Activated T-helper 2 cell treated with anti-CD3 and anti-CD28 coated beads, Interferon-gamma antibody, Interleukin-2, Interleukin-4, amounts not matched to agents 10 μg/mL and 5 μg/mL and 100 μg/mL, durations not matched to agents 14 hours and 24 hours and 36 hours (primary cell): Measurements from ENCODE around the gene VPS33A. TPM values are rescaled to one million over a fixed set of nuclear protein-coding genes. Genes with fewer than 3 reads are reported as not detected.
"Not testable (repeated sequence)": the region's sequence is repeated elsewhere in the genome, so short reads cannot be mapped to it uniquely, and the experiment has no call there.

Experiments
- DNase-seq: peaks from one replicate; pipeline ENCODE4 v3.0.0; 2021; ENCODE audit warnings: low spot score
- H3K27ac Mint-ChIP-seq: one replicate; pipeline ENCODE4 v1.8.0; 2021; ENCODE audit warnings: mixed read lengths
- H3K27me3 Mint-ChIP-seq: one replicate; pipeline ENCODE4 v1.8.0; 2021; ENCODE audit warnings: low read depth, mixed read lengths
- H3K36me3 Mint-ChIP-seq: one replicate; pipeline ENCODE4 v1.8.0; 2021; ENCODE audit warnings: low read depth, mixed read lengths
- H3K4me1 Mint-ChIP-seq: one replicate; pipeline ENCODE4 v1.8.0; 2021; ENCODE audit warnings: low read depth, mixed read lengths
- H3K4me3 Mint-ChIP-seq: one replicate; pipeline ENCODE4 v1.8.0; 2021; ENCODE audit warnings: low read depth, mild to moderate bottlenecking, moderate library complexity, mixed read lengths
- H3K9me3 Mint-ChIP-seq: one replicate; pipeline ENCODE4 v1.8.0; 2021; ENCODE audit warnings: mixed read lengths
- intact Hi-C: fragments of 100-400 bp; cut with micrococcal nuclease; formaldehyde crosslinking; loops from one replicate; pipeline ENCODE4 v1.15.1; 2023
- total RNA-seq: library from RNA; stranded (reverse); gene quantifications from 2 replicates; pipeline ENCODE4 v1.2.3, GENCODE V29; 2022

VPS33A gene
- total RNA-seq, 1 donor from 2014 or later = 26.8 TPM

DNA sequence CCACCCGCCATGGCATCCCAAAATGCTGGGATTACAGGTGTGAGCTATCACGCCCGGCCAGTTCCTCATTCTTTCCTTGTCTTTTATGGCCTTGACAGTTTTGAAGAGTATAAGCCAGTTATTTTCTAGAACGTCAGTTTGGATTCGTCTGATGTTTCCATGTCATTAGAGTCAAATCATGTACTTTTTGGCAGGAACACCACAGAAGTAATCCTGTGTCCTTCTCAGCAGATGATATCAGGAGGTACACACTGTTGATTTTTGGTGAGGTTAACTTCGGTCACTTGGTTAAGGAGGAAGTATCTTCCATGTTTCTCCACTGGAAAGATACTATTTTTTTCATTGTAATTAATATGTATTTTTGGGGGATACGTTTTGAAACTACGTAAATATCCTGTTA is 25.1 kb upstream of the VPS33A start:
- DNase-seq = no peak
- Mint-ChIP-seq H3K9me3 (no peaks in the 10 kb centered on the region), H3K36me3 (peaks cover 22% of the 10 kb centered on the region), H3K4me1 (peaks cover 14% of the 10 kb centered on the region), H3K4me3 (no peak overlapping the region), H3K27ac (no peak overlapping the region), H3K27me3 (no peaks in the 10 kb centered on the region)
- intact Hi-C loops = no loop called here

- intact Hi-C loops = no loop called here
- Mint-ChIP-seq H3K4me1 (peaks cover 8% of the 10 kb centered on the region), H3K4me3 (no peak overlapping the region), H3K36me3 (peaks cover 13% of the 10 kb centered on the region), H3K27me3 (no peaks in the 10 kb centered on the region), H3K27ac (no peak overlapping the region), H3K9me3 (no peaks in the 10 kb centered on the region)
- DNase-seq = no peak
These were observed 17.4 kb upstream of the VPS33A start for GRCh38 chr12:122283680-122284079.

DNA sequence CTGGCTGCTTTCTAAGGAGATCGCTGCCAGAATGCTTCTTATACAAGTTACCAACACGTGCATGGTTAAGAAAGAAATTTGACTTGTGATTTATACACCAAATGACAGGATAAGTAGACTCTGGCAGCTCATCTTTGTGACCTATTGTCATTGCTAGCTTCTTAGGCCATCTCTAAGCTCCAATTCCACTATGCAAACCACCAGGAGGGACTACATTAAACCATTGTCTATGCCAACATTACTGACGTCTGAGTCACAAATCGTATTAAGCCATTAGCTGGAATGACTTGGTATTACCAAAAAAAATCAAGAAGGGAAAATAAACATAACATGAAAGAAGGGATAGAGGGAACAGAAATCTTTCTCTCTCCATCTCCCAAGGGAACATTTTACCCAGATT is 15.8 kb upstream of the VPS33A start:
- intact Hi-C loops = no loop called here
- H3K4me3 Mint-ChIP-seq = no peak overlapping the region
- no peaks in the 10 kb centered on the region for H3K9me3 Mint-ChIP-seq
- no peaks in the 10 kb centered on the region for H3K27me3 Mint-ChIP-seq
- H3K36me3 Mint-ChIP-seq = peaks cover 14% of the 10 kb centered on the region
- H3K27ac Mint-ChIP-seq = no peak overlapping the region
- H3K4me1 Mint-ChIP-seq = no peaks in the 10 kb centered on the region
- DNase-seq = no peak

DNA sequence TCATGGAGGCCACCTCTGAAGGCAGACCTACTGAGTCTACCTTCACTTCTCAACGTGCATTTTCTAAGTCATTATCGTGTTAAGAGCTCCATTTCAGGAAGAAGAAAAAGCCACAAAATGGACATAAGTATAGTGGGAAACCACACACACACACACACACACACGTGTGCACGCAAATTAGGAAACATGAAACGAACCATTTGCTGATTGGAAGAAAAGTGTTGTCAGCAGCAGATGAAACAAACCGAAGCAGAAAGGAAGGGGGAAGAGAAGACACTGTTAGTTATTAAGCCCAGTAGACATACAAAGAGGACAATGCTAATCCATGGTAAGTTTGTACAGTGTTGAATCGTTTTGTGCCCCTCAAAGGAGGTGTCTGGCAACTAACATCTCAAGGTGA is 9.9 kb upstream of the VPS33A start:
- Mint-ChIP-seq H3K36me3 (peaks cover 20% of the 10 kb centered on the region), H3K27me3 (no peaks in the 10 kb centered on the region), H3K4me3 (no peak overlapping the region), H3K4me1 (no peaks in the 10 kb centered on the region), H3K9me3 (no peaks in the 10 kb centered on the region), H3K27ac (no peak overlapping the region)
- no peak for DNase-seq
- intact Hi-C loops = no loop called here

DNA sequence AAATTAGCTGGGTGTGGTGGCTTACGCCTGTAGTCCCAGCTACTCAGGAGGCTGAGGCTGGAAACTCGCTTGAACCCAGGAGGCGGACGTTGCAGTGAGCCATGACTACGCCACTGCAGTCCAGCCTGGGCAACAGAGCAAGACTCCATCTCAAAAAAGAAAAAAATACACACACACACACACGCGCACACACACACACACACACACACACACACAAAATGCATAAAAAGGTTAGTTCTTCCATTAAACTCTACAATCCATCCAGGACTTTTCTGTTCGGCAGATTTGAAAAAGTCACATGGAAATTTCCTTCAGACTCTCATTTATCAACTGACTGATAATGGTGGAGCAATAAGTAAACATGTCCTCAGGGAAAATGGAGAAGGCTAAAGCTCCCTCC is 9.2 kb upstream of the VPS33A start:
- no peak overlapping the region for H3K27ac Mint-ChIP-seq
- H3K4me1 Mint-ChIP-seq = no peaks in the 10 kb centered on the region
- H3K27me3 Mint-ChIP-seq = no peaks in the 10 kb centered on the region
- intact Hi-C loops = no loop called here
- no peaks in the 10 kb centered on the region for H3K9me3 Mint-ChIP-seq
- H3K4me3 Mint-ChIP-seq = no peak overlapping the region
- DNase-seq = no peak
- peaks cover 20% of the 10 kb centered on the region for H3K36me3 Mint-ChIP-seq

GRCh38 chr12:122265886-122266229 is 436 bp downstream of the VPS33A start:
- peaks cover 7% of the 10 kb centered on the region for H3K4me1 Mint-ChIP-seq
- H3K27ac Mint-ChIP-seq = peak overlapping the region; percentile 99
- H3K4me3 Mint-ChIP-seq = peak overlapping the region; percentile 96
- no peaks in the 10 kb centered on the region for H3K9me3 Mint-ChIP-seq
- intact Hi-C loops = loop anchor here (1.0 to 2.0 kb wide), 4 partner anchors 21 to 261 kb away; partner anchors contain the start of genes DIABLO, KNTC1 and RSRC2
- H3K36me3 Mint-ChIP-seq = peaks cover 22% of the 10 kb centered on the region
- DNase-seq = no peak
- H3K27me3 Mint-ChIP-seq = no peaks in the 10 kb centered on the region

DNA sequence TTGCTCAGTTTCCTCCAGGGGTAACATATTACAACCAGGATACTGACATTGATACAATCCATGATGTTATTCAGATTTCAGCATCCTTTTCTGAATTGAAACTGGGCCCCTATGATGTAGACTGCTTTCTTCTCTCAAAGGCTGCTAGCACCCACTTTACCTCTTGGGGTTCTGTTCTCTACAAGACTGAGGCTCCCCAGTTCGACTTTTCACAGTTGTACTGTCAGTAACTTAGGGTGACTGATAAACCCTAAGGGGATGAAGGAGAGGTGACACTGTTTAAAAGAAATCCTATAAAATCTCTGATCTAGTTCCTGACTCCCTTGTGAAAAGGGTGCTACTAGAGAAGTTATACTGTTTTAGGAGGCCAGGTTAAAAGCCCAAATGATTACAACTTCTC is 818 bp downstream of the VPS33A start:
- Mint-ChIP-seq H3K27me3 (no peaks in the 10 kb centered on the region), H3K36me3 (peaks cover 24% of the 10 kb centered on the region), H3K4me3 (peak overlapping the region; percentile 96), H3K4me1 (peaks cover 7% of the 10 kb centered on the region), H3K27ac (peak overlapping the region; percentile 99), H3K9me3 (no peaks in the 10 kb centered on the region)
- intact Hi-C loops = no loop called here
- no peak for DNase-seq

- H3K9me3 Mint-ChIP-seq, DNase-seq, H3K27me3 Mint-ChIP-seq, H3K4me3 Mint-ChIP-seq, intact Hi-C loops, H3K27ac Mint-ChIP-seq, H3K4me1 Mint-ChIP-seq: not testable (repeated sequence)
- H3K36me3 Mint-ChIP-seq = peaks cover 51% of the 10 kb centered on the region
These were observed 5.6 kb downstream of the VPS33A start for GRCh38 chr12:122260735-122261134.

- intact Hi-C loops, DNase-seq, H3K4me3 Mint-ChIP-seq, H3K27me3 Mint-ChIP-seq, H3K9me3 Mint-ChIP-seq, H3K27ac Mint-ChIP-seq, H3K4me1 Mint-ChIP-seq: not testable (repeated sequence)
- peaks cover 51% of the 10 kb centered on the region for H3K36me3 Mint-ChIP-seq
These were observed 7.4 kb downstream of the VPS33A start for GRCh38 chr12:122258939-122259338.

GRCh38 chr12:122258462-122258861 is 7.8 kb downstream of the VPS33A start:
- H3K27ac Mint-ChIP-seq, H3K27me3 Mint-ChIP-seq, H3K4me3 Mint-ChIP-seq, H3K4me1 Mint-ChIP-seq, DNase-seq, intact Hi-C loops, H3K9me3 Mint-ChIP-seq: not testable (repeated sequence)
- H3K36me3 Mint-ChIP-seq = peaks cover 47% of the 10 kb centered on the region

GRCh38 chr12:122250536-122250935 is 15.8 kb downstream of the VPS33A start:
- no peak overlapping the region for H3K4me3 Mint-ChIP-seq
- H3K27me3 Mint-ChIP-seq = no peaks in the 10 kb centered on the region
- intact Hi-C loops = no loop called here
- no peak for DNase-seq
- no peak overlapping the region for H3K27ac Mint-ChIP-seq
- H3K36me3 Mint-ChIP-seq = peaks cover 18% of the 10 kb centered on the region
- H3K9me3 Mint-ChIP-seq = no peaks in the 10 kb centered on the region
- H3K4me1 Mint-ChIP-seq = peaks cover 5% of the 10 kb centered on the region

DNA sequence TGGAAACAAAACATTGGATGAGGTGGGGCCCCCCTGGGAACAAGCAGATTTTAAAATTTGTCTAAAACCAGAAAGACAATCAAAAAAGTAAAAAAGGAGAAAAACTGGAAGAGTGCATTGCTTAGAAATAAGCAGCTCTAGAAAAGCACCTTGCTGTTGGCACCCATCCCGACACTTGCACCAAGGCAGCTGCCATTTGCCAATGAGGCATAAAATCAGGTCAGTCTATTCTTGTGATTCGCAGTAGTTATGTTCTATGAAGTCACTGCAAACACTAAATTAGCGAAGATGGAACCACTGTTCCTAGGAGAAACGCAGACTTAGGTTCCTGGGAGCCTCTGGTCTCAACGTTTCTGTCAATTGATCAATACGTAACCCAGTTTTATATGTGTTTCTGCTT is 16.2 kb downstream of the VPS33A start:
- H3K36me3 Mint-ChIP-seq = peaks cover 18% of the 10 kb centered on the region
- no peak overlapping the region for H3K4me3 Mint-ChIP-seq
- H3K27ac Mint-ChIP-seq = no peak overlapping the region
- no peak for DNase-seq
- H3K4me1 Mint-ChIP-seq = peaks cover 5% of the 10 kb centered on the region
- no peaks in the 10 kb centered on the region for H3K9me3 Mint-ChIP-seq
- H3K27me3 Mint-ChIP-seq = no peaks in the 10 kb centered on the region
- intact Hi-C loops = no loop called here

GRCh38 chr12:122245553-122245952 is 20.7 kb downstream of the VPS33A start:
- Mint-ChIP-seq H3K27me3 (no peaks in the 10 kb centered on the region), H3K27ac (peak overlapping the region; percentile 82), H3K36me3 (peaks cover 29% of the 10 kb centered on the region), H3K9me3 (no peaks in the 10 kb centered on the region), H3K4me3 (no peak overlapping the region), H3K4me1 (peaks cover 18% of the 10 kb centered on the region)
- intact Hi-C loops = loop anchor here (2.0 kb wide), 2 partner anchors 19 to 21 kb away; partner anchors contain the start of genes DIABLO and VPS33A
- no peak for DNase-seq
